Glutamatergic neuron (in vitro differentiated cells): ENCODE results near the gene ARSK. TPM values are rescaled to one million over a fixed set of nuclear protein-coding genes. Genes with fewer than 3 reads are reported as not detected.

ENCODE experiments used
- DNase-seq: peaks from one replicate; pipeline ENCODE4 v3.0.0; 2022
- H3K27ac Mint-ChIP-seq: one replicate; pipeline ENCODE4 v1.8.0; 2020; ENCODE audit warnings: mild to moderate bottlenecking, mixed read lengths, inconsistent platforms; ENCODE audit not compliant: unreplicated experiment
- H3K27me3 Mint-ChIP-seq: one replicate; pipeline ENCODE4 v1.8.0; 2020; ENCODE audit warnings: mild to moderate bottlenecking, moderate library complexity, mixed read lengths, inconsistent platforms; ENCODE audit not compliant: unreplicated experiment
- H3K36me3 Mint-ChIP-seq: one replicate; pipeline ENCODE4 v1.8.0; 2020; ENCODE audit warnings: mild to moderate bottlenecking, mixed read lengths, inconsistent platforms; ENCODE audit not compliant: unreplicated experiment
- H3K4me1 Mint-ChIP-seq: one replicate; pipeline ENCODE4 v1.8.0; 2020; ENCODE audit warnings: mild to moderate bottlenecking, low read depth, mixed read lengths, inconsistent platforms; ENCODE audit not compliant: unreplicated experiment
- H3K4me3 Mint-ChIP-seq: one replicate; pipeline ENCODE4 v1.8.0; 2020; ENCODE audit warnings: mild to moderate bottlenecking, mixed read lengths, inconsistent platforms; ENCODE audit not compliant: unreplicated experiment
- H3K9me3 Mint-ChIP-seq: one replicate; pipeline ENCODE4 v1.8.0; 2020; ENCODE audit warnings: mild to moderate bottlenecking, moderate library complexity, mixed read lengths, inconsistent platforms; ENCODE audit not compliant: unreplicated experiment
- CTCF ChIP-seq: fragments of 200-600 bp; sonication (generic); IDR thresholded peaks from one replicate; pipeline ENCODE4 v1.5.0; 2021; ENCODE audit not compliant: partially characterized antibody, unreplicated experiment
- total RNA-seq: library from RNA; stranded (reverse); fragmentation: NEBNext Ultra II Directional; extraction: Animal tissue kit (Norgen Biotek cat#: 25700); gene quantifications from one replicate; pipeline ENCODE4 v1.2.1, GENCODE V29; 2021; ENCODE audit not compliant: unreplicated experiment

ARSK gene
- total RNA-seq, 1 donor from 2014 or later, result 5.5 TPM

GRCh38 chr5:95609711-95610110 lies 54.8 kb downstream of the ARSK start:
- H3K9me3 Mint-ChIP-seq, result peaks cover 1% of the 10 kb centered on the region
- H3K27ac Mint-ChIP-seq, result no peak overlapping the region
- H3K4me1 Mint-ChIP-seq, result no peaks in the 10 kb centered on the region
- no peak for TF ChIP-seq CTCF
- DNase-seq, result no peak
- H3K27me3 Mint-ChIP-seq, result peaks cover 2% of the 10 kb centered on the region
- H3K36me3 Mint-ChIP-seq, result no peaks in the 10 kb centered on the region
- H3K4me3 Mint-ChIP-seq, result no peak overlapping the region

GRCh38 chr5:95610546-95610945 lies 55.6 kb downstream of the ARSK start:
- no peak for TF ChIP-seq CTCF
- no peak overlapping the region for H3K4me3 Mint-ChIP-seq
- H3K27ac Mint-ChIP-seq, result no peak overlapping the region
- DNase-seq, result no peak
- peaks cover 2% of the 10 kb centered on the region for H3K27me3 Mint-ChIP-seq
- H3K9me3 Mint-ChIP-seq, result peaks cover 1% of the 10 kb centered on the region
- H3K36me3 Mint-ChIP-seq, result no peaks in the 10 kb centered on the region
- H3K4me1 Mint-ChIP-seq, result no peaks in the 10 kb centered on the region

- H3K4me3 Mint-ChIP-seq, result no peak overlapping the region
- no peak for TF ChIP-seq CTCF
- peaks cover 2% of the 10 kb centered on the region for H3K27me3 Mint-ChIP-seq
- DNase-seq, result no peak
- H3K27ac Mint-ChIP-seq, result no peak overlapping the region
- peaks cover 1% of the 10 kb centered on the region for H3K9me3 Mint-ChIP-seq
- H3K4me1 Mint-ChIP-seq, result no peaks in the 10 kb centered on the region
- H3K36me3 Mint-ChIP-seq, result no peaks in the 10 kb centered on the region
Observed at GRCh38 chr5:95611396-95611795, 56.5 kb downstream of the ARSK start.

GRCh38 chr5:95613514-95613913 lies 58.6 kb downstream of the ARSK start:
- no peak for DNase-seq
- Mint-ChIP-seq H3K27me3 (peaks cover 4% of the 10 kb centered on the region), H3K36me3 (no peaks in the 10 kb centered on the region), H3K4me3 (no peak overlapping the region), H3K27ac (no peak overlapping the region), H3K4me1 (no peaks in the 10 kb centered on the region), H3K9me3 (peaks cover 1% of the 10 kb centered on the region)
- no peak for TF ChIP-seq CTCF

- no peak overlapping the region for H3K27ac Mint-ChIP-seq
- peaks cover 5% of the 10 kb centered on the region for H3K4me1 Mint-ChIP-seq
- no peak for DNase-seq
- peaks cover 17% of the 10 kb centered on the region for H3K27me3 Mint-ChIP-seq
- H3K4me3 Mint-ChIP-seq, result no peak overlapping the region
- H3K36me3 Mint-ChIP-seq, result no peaks in the 10 kb centered on the region
- TF ChIP-seq CTCF, result no peak
- H3K9me3 Mint-ChIP-seq, result peaks cover 7% of the 10 kb centered on the region
Observed at GRCh38 chr5:95615164-95615467, 60.2 kb downstream of the ARSK start.
